Right lobe of liver (tissue), 6 donors: Measurements from ENCODE around the gene SOX21. TPM values are rescaled to one million over a fixed set of nuclear protein-coding genes. Genes with fewer than 3 reads are reported as not detected.

Experiments
- ATAC-seq, 4 donors: fragments of 200-7000 bp; cut with Tn5 transposase; one replicate each; pipeline ENCODE4 v1.9.1; 2020; ENCODE audit warnings: mild to moderate bottlenecking in 4 of 4, moderate library complexity in 4 of 4
- DNase-seq, 3 donors: peaks; one replicate each; pipeline ENCODE4 v3.0.0-alpha.2; 2020
- H3K27ac ChIP-seq, 3 donors: fragments of 200-600 bp; one replicate each; pipeline ENCODE4 v1.8.0; 2022
- H3K27me3 ChIP-seq, 2 donors: fragments of 200-600 bp; one replicate each; pipeline ENCODE4 v1.8.0; 2022
- H3K36me3 ChIP-seq, 4 donors: fragments of 200-600 bp; sonication (generic) in 1 of 4; one replicate each; pipeline versions ENCODE4 v1.5.1 to v1.8.0; 2017 to 2022; ENCODE audit warnings: control low read depth in 1 of 4
- H3K4me1 ChIP-seq, 4 donors: fragments of 200-600 bp; sonication (generic) in 1 of 4; one replicate each; pipeline versions ENCODE4 v1.5.1 to v1.8.0; 2017 to 2022; ENCODE audit warnings: control low read depth in 1 of 4
- H3K4me3 ChIP-seq, 3 donors: fragments of 200-600 bp; one replicate each; pipeline ENCODE4 v1.8.0; 2022
- H3K9me3 ChIP-seq, 4 donors: fragments of 200-600 bp; sonication (generic) in 1 of 4; one replicate each; pipeline versions ENCODE4 v1.5.1 to v1.8.0; 2017 to 2022; ENCODE audit warnings: control low read depth in 1 of 4
- POLR2A ChIP-seq: fragments of 450-650 bp; IDR thresholded peaks from one replicate; pipeline ENCODE4 v1.6.1; 2017; ENCODE audit warnings: antibody characterized with exemption, mild to moderate bottlenecking
- WGBS: methylation state at CpG from one replicate; pipeline ENCODE4 v1.1.6; 2018; ENCODE audit warnings: low coverage, low lambda C conversion rate; ENCODE audit not compliant: insufficient coverage; ENCODE audit errors: missing lambda C conversion rate; 5-methylcytosine and 5-hydroxymethylcytosine counted together
- intact Hi-C, 2 donors: fragments of 100-400 bp; cut with DNase I; formaldehyde crosslinking; loops; one replicate each; pipeline versions ENCODE4 v1.11.2 to v1.14.1; 2022
- total RNA-seq, 6 experiments: library from RNA; depleted of rRNA in 2 of 6; stranded (reverse); fragments of >200 nt in 2 of 6; fragmentation: NEBNext Ultra II Directional in 3 of 6; extraction: Animal tissue kit (Norgen Biotek cat#: 25700) in 3 of 6; gene quantifications; one replicate each; pipeline versions ENCODE4 v1.1.0 to v1.2.4, GENCODE V29; 2016 to 2023
- TF ChIP-seq, protein P1 (sequence below), 4 donors: fragments of 200-600 bp in 3 of 4; fragments of 450-650 bp in 1 of 4; IDR thresholded peaks; one replicate each; pipeline versions ENCODE4 v1.5.1 to v1.8.0; 2016 to 2022; ENCODE audit warnings: antibody characterized with exemption in 4 of 4, mild to moderate bottlenecking in 2 of 4
- donor health status: DM: no; HTN: yes; CAD: no.
- donor health status: DM: no; HTN: no; CAD: no.
- donor health status: DM: no; HTN: no; CAD: no.
- donor health status: DM: no; HTN: yes; CAD: no.
- donor health status: DM: no; HTN: yes; CAD: no.

Gene SOX21
- total RNA-seq, 6 experiments from 2014 or later, result not detected

DNA sequence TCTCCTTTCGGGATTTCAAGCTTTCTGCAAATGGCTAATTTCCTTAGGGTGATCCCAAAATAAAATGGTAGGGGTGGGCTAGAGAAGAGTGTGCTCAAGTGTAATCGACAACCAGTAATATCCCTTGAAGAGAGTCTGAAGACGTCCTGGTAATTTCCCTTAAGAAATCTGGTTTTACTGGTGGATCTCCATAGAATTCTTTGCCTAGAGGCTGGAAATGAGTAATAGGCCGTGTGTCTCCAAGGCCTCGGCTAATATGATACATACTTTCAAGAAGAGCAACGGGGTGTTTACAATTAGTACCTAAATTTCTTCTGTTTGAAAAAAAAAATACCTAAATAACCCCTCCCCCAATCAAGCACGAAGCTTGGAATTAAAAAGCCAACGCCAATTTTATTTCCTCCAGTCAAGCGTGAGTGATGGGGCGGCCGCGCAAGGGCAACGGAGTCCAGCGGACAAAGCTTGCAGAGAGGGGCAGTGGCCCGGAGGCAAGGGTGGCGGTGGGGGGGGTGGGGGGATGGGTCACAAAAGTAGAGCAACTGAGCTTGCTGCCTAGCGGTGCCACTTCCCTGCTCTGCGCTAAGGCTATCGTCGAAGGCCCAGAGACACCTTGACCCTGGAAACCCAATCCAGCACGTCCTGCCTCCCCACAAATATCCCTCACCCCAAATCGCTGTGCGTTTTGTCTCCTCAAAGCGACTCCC is 7.8 kb downstream of the SOX21 start:
- Histone ChIP-seq H3K27ac (no peak overlapping the region), H3K27me3 (peaks cover 2 to 60% of the 10 kb centered on the region in 2 donors), H3K4me3 (no peak overlapping the region), H3K36me3 (no peaks in the 10 kb centered on the region), H3K9me3 (no peaks in the 10 kb centered on the region), H3K4me1 (peaks cover 0 to 5% (median 0%) of the 10 kb centered on the region in 4 donors)
- TF ChIP-seq POLR2A, result no peak
- TF ChIP-seq, protein P1, sequence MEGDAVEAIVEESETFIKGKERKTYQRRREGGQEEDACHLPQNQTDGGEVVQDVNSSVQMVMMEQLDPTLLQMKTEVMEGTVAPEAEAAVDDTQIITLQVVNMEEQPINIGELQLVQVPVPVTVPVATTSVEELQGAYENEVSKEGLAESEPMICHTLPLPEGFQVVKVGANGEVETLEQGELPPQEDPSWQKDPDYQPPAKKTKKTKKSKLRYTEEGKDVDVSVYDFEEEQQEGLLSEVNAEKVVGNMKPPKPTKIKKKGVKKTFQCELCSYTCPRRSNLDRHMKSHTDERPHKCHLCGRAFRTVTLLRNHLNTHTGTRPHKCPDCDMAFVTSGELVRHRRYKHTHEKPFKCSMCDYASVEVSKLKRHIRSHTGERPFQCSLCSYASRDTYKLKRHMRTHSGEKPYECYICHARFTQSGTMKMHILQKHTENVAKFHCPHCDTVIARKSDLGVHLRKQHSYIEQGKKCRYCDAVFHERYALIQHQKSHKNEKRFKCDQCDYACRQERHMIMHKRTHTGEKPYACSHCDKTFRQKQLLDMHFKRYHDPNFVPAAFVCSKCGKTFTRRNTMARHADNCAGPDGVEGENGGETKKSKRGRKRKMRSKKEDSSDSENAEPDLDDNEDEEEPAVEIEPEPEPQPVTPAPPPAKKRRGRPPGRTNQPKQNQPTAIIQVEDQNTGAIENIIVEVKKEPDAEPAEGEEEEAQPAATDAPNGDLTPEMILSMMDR (IDR thresholded peaks at IDR 0.05), result no peak
- intact Hi-C loops, result no loop called here
- ATAC-seq (no peak), DNase-seq (no peak)
- 14% methylated on average over 19 of the region's 24 CpGs for WGBS

DNA sequence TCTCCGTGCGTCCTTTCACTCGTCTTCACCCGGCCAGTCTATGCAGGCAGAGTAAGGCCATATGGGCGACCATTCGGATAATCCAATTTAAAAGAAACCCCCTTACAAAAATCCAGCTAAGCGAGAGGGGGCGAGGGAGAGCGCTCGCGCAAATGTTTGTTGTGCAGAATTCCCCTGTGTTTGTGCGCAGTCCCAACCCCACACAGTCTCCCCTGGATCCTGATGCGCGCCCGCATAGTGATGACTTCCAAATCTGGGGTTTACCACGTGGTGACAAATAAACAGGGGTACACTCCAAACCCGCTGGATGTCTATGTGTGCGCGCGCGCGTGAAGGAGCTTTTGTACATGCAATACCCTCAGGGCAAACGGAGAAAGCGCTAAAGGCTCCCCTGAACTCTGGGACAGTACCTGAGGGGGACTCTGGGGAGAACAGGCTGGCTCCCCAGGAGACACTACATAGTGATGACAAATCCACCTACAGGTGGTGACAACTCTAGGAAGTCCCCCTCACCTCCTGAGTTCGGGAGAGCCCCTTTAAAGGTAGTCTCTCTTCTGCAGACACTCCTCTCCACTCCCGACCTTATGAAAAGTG is 8.5 kb downstream of the SOX21 start:
- Histone ChIP-seq H3K4me1 (peaks cover 0 to 5% (median 0%) of the 10 kb centered on the region in 4 donors), H3K27me3 (peaks cover 0 to 53% of the 10 kb centered on the region in 2 donors), H3K27ac (no peak overlapping the region), H3K9me3 (no peaks in the 10 kb centered on the region), H3K36me3 (no peaks in the 10 kb centered on the region), H3K4me3 (no peak overlapping the region)
- no peak for ATAC-seq
- TF ChIP-seq POLR2A, result no peak
- TF ChIP-seq, protein P1 (IDR thresholded peaks at IDR 0.05), result no peak
- 4% methylated on average over 22 of the region's 26 CpGs for WGBS
- intact Hi-C loops, result no loop called here
- no peak for DNase-seq

DNA sequence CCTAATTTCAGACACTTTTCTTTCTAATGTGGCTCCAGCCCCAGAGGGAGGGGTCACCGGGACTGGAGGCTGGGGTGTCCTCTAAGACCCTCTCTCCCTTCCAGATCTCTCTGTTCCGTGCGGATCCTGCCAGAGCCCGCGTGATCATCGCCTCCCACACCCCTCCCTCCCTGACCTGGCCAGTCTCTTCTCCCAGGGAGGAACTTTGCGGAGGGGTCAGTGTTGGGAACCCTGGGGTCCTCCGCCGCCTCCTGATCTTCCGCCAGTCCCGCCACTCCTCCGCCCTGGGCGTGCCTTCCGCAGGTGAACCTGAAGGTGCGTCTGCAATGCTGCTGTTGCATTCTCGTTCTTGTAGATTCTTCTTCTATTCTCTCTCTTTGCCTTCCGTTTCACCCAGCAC is 9.1 kb downstream of the SOX21 start:
- 8% methylated on average over 17 of the region's 17 CpGs for WGBS
- Histone ChIP-seq H3K4me3 (no peak overlapping the region), H3K36me3 (no peaks in the 10 kb centered on the region), H3K4me1 (peaks cover 0 to 5% (median 0%) of the 10 kb centered on the region in 4 donors), H3K27ac (no peak overlapping the region), H3K9me3 (no peaks in the 10 kb centered on the region), H3K27me3 (peaks cover 0 to 47% of the 10 kb centered on the region in 2 donors)
- peak in 1 of 4 donors; percentile 10 for ATAC-seq
- intact Hi-C loops, result no loop called here
- no peak for TF ChIP-seq POLR2A
- TF ChIP-seq, protein P1 (IDR thresholded peaks at IDR 0.05), result no peak
- DNase-seq, result no peak

DNA sequence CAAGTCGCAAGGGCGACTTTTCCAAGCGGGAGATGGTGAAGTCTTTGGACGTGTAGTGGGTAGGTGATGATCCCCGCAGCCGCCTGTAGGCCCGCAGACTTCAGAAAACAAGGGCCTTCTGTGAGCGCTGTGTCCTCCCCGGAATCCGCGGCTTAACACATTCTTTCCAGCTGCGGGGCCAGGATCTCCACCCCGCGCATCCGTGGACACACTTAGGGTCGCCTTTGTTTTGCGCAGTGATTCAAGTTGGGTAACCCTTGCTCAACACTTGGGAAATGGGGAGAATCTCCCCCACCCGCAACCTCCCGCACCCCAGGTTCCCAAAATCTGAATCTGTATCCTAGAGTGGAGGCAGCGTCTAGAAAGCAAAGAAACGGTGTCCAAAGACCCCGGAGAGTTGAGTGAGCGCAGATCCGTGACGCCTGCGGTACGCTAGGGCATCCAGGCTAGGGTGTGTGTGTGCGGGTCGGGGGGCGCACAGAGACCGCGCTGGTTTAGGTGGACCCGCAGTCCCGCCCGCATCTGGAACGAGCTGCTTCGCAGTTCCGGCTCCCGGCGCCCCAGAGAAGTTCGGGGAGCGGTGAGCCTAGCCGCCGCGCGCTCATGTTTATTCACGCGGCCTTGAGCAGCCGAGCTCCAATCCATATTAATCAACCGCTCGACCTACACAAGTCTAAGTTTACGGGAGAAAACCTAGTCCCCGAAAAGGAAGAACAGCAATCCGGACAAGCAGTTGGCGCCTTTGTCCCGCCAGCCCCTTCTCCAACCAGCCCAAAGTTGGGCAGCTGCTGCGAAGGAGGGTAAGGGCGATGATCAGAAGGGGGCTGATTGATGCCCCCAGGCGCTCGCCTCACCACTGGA is 9.9 kb downstream of the SOX21 start:
- no peak overlapping the region for H3K27ac ChIP-seq
- ATAC-seq (no peak), DNase-seq (no peak)
- intact Hi-C loops, result no loop called here
- TF ChIP-seq, protein P1 (IDR thresholded peaks at IDR 0.05), result no peak
- no peak for TF ChIP-seq POLR2A
- H3K4me3 ChIP-seq, result no peak overlapping the region
- H3K4me1 ChIP-seq, result peaks cover 0 to 2% (median 0%) of the 10 kb centered on the region in 4 donors
- no peaks in the 10 kb centered on the region for H3K9me3 ChIP-seq
- 3% methylated on average over 29 of the region's 60 CpGs for WGBS
- no peaks in the 10 kb centered on the region for H3K36me3 ChIP-seq
- peaks cover 0 to 40% of the 10 kb centered on the region in 2 donors for H3K27me3 ChIP-seq
